Skeletal muscle tissue (tissue), 5 donors: ENCODE data around the gene PAX7. TPM values are rescaled to one million over a fixed set of nuclear protein-coding genes. Genes with fewer than 3 reads are reported as not detected.

Experiments
- H3K27ac ChIP-seq: one replicate; pipeline ENCODE4 v1.7.0; 2013; ENCODE audit warnings: mild to moderate bottlenecking, low read depth, low read length, inconsistent platforms
- H3K27me3 ChIP-seq, 3 donors: one replicate each; pipeline ENCODE4 v1.7.0; 2013; ENCODE audit warnings: low read length in 3 of 3; ENCODE audit not compliant: control insufficient read depth in 3 of 3, insufficient read depth in 3 of 3
- H3K36me3 ChIP-seq, 3 donors: one replicate each; pipeline ENCODE4 v1.7.0; 2013; ENCODE audit warnings: low read length in 3 of 3; ENCODE audit not compliant: control insufficient read depth in 3 of 3, insufficient read depth in 3 of 3
- H3K4me1 ChIP-seq, 3 donors: one replicate each; pipeline ENCODE4 v1.7.0; 2013; ENCODE audit warnings: low read length in 3 of 3, mild to moderate bottlenecking in 3 of 3; ENCODE audit not compliant: control insufficient read depth in 3 of 3, insufficient read depth in 3 of 3
- H3K4me3 ChIP-seq, 3 donors: one replicate each; pipeline ENCODE4 v1.7.0; 2013; ENCODE audit warnings: low read length in 3 of 3
- H3K9ac ChIP-seq, 3 donors: one replicate each; pipeline ENCODE4 v1.7.0; 2013; ENCODE audit warnings: low read length in 3 of 3, mild to moderate bottlenecking in 3 of 3, moderate library complexity in 2 of 3, low read depth in 1 of 3
- H3K9me3 ChIP-seq, 3 donors: one replicate each; pipeline ENCODE4 v1.7.0; 2013; ENCODE audit warnings: low read length in 3 of 3; ENCODE audit not compliant: control insufficient read depth in 3 of 3
- small RNA-seq: library from RNA; depleted of rRNA; stranded (forward); fragments of <200 nt; gene quantifications from one replicate; pipeline ENCODE3, GENCODE V24; 2014
- total RNA-seq: library from RNA; depleted of rRNA; stranded (reverse); fragments of >200 nt; gene quantifications from one replicate; pipeline ENCODE4 v1.2.3, GENCODE V29; 2014
- donor health status: Osteomylitis.

PAX7 gene
- total RNA-seq, 1 donor from 2014 or later = 13.0 TPM

GRCh38 chr1:18796950-18797349 lies 166.3 kb downstream of the PAX7 start:
- H3K27me3 ChIP-seq = peaks cover 8 to 28% (median 9%) of the 10 kb centered on the region in 3 donors
- H3K27ac ChIP-seq = no peak overlapping the region
- H3K36me3 ChIP-seq = no peaks in the 10 kb centered on the region
- peaks cover 0 to 3% (median 0%) of the 10 kb centered on the region in 3 donors for H3K9me3 ChIP-seq
- H3K9ac ChIP-seq = no peak overlapping the region
- no peak overlapping the region for H3K4me3 ChIP-seq
- H3K4me1 ChIP-seq = no peaks in the 10 kb centered on the region

Small RNA genes lying within 50 kb of the gene (small RNA-seq; reads per million reads assigned to genes)
- not detected for gene AL031737.1

Other genes with a start within 250 kb of the PAX7 start
- not detected for gene KLHDC7A, start 149.9 kb upstream of the PAX7 start, total RNA-seq
- not detected for gene TAS1R2, start 228.8 kb downstream of the PAX7 start, total RNA-seq